Measurements from ENCODE around the gene SLC33A1. TPM values are rescaled to one million over a fixed set of nuclear protein-coding genes. Genes with fewer than 3 reads are reported as not detected.

The SLC33A1 gene
- total and polyA plus RNA-seq, 2 of the 13 experiments (the other 11 are each of a cell fraction or from before 2014, with no cell fraction given): 20.0 to 32.1 TPM

DNA sequence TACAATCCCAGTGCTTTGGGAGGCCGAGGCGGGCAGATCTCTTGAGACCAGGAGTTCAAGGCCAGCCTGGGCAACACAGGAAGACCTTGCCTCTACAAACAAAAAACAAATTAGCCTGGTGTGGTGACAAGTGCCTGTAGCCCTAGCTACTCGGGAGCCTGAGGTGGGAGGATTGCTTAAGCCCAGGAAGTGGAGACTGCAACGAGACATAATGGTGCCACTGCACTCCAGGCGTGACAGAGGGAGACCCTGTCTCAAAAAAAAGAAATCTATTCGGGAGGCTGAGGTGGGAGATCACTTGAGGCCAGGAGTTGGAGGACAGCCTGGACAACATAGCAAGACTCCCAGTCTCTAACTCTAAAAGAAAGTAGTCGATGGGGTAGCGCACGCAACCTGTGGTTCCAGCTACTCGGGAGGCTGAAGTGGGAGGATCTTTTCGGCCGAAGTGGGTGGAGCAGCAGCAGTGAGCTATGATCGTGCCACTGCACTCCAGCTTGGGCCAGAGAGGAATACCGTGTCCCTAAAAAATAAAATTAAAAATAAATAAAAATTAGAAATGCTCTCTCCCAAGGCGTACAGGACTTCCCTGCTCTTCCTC, 48.9 kb downstream of the SLC33A1 start:
- intact Hi-C loops (cut with micrococcal nuclease; ENCODE audit: unreplicated experiment): no loop called here
- Histone ChIP-seq H4K20me1 (ENCODE audit: insufficient read depth, low read length) (no peaks in the 10 kb centered on the region), H3K4me3 (replicated peaks in 1 of 3; ENCODE audit: insufficient read depth in 1 of 3, low read depth in 2 of 3, low read length in 3 of 3) (peak overlapping the region; percentile 87 to 95 (median 94)), H3K9me3 (ENCODE audit: low read length) (no peaks in the 10 kb centered on the region), H3K9ac (ENCODE audit: insufficient read depth, low read depth, low read length) (peak overlapping the region; percentile 92), H3K4me1 (ENCODE audit: insufficient read depth, low read length) (peaks cover 18% of the 10 kb centered on the region), H3K79me2 (ENCODE audit: insufficient read depth, low read length) (no peaks in the 10 kb centered on the region), H3K27ac (ENCODE audit: extremely low read length, insufficient read depth, low read length) (peak overlapping the region; percentile 89), H2AFZ (ENCODE audit: low read length) (no peak overlapping the region), H3K4me2 (ENCODE audit: low read depth, low read length) (peak overlapping the region; percentile 94), H3K36me3 (replicated peaks in 1 of 2; ENCODE audit: control insufficient read depth in 1 of 2, insufficient read depth in 2 of 2, low read length in 2 of 2) (peaks cover 0 to under 1% of the 10 kb centered on the region in 2 experiments; a peak in 2 of 5 replicates), H3K27me3 (ENCODE audit: control insufficient read depth in 1 of 2, insufficient read depth in 2 of 2, low read length in 2 of 2) (no peaks in the 10 kb centered on the region)
- POLR2A ChIA-PET: interaction anchor here (0.6 to 2.4 kb wide), 17 partner anchors 9 to 1283 kb away, joined by 3 to 38 read pairs (median 4); partner anchors contain the start of genes GMPS, PLCH1 and SLC33A1
- CTCF ChIA-PET (ENCODE audit: low intra/inter-chr PET ratio, low total read pairs): interaction anchor here (1.2 kb wide), 1 partner anchor 65 kb away, joined by 3 read pairs; the partner anchor contains the start of gene GMPS
- in situ Hi-C loops (cut with HindIII; ENCODE audit: extremely low pct_ligation_motif_present, low pct_unique_long_range_greater_than_20kb): loop anchor here (5.0 kb wide), 1 partner anchor 57 kb away; no protein-coding TSS in a partner anchor
- WGBS (ENCODE audit: low lambda C conversion rate): 5% methylated on average over 14 of the region's 15 CpGs
- FAIRE-seq: peak; percentile 86
- peak; percentile 77 for ATAC-seq
- BruUV-seq (replicated peaks): no TSS peak
- peak; percentile 75 for DNase-seq (ENCODE audit: low spot score)
- TF ChIP-seq, protein P1, sequence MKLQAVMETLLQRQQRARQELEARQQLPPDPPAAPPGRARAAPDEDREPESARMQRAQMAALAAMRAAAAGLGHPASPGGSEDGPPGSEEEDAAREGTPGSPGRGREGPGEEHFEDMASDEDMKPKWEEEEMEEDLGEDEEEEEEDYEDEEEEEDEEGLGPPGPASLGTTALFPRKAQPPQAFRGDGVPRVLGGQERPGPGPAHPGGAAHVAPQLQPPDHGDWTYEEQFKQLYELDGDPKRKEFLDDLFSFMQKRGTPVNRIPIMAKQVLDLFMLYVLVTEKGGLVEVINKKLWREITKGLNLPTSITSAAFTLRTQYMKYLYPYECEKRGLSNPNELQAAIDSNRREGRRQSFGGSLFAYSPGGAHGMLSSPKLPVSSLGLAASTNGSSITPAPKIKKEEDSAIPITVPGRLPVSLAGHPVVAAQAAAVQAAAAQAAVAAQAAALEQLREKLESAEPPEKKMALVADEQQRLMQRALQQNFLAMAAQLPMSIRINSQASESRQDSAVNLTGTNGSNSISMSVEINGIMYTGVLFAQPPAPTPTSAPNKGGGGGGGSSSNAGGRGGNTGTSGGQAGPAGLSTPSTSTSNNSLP (IDR thresholded peaks at IDR 0.05; ENCODE audit: low read depth, low read length): no peak
- TF ChIP-seq PHF21A (CRISPR knock-in tag; IDR thresholded peaks at IDR 0.05): peak; percentile 30; the same call in 1 of the 2 replicates
- TF ChIP-seq, protein P2, sequence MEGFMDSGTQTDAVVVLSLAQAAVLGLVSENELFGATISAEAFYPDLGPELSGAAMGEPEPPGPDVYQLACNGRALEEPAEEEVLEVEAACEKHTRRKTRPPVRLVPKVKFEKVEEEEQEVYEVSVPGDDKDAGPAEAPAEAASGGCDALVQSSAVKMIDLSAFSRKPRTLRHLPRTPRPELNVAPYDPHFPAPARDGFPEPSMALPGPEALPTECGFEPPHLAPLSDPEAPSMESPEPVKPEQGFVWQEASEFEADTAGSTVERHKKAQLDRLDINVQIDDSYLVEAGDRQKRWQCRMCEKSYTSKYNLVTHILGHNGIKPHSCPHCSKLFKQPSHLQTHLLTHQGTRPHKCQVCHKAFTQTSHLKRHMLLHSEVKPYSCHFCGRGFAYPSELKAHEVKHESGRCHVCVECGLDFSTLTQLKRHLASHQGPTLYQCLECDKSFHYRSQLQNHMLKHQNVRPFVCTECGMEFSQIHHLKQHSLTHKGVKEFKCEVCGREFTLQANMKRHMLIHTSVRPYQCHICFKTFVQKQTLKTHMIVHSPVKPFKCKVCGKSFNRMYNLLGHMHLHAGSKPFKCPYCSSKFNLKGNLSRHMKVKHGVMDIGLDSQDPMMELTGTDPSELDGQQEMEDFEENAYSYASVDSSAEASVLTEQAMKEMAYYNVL (CRISPR knock-in tag; IDR thresholded peaks at IDR 0.05; ENCODE audit: borderline replicate concordance): no peak
- 0 out of 2 replicates have a peak, but pooled peaks have one; percentile 9 for TF ChIP-seq CCDC6 (CRISPR knock-in tag; IDR thresholded peaks at IDR 0.05)
- peak; percentile 84 for TF ChIP-seq CEBPG (CRISPR knock-in tag; IDR thresholded peaks at IDR 0.05)
- TF ChIP-seq CREM (IDR thresholded peaks at IDR 0.05): peak; percentile 36; the same call in 1 of the 2 replicates
- TF ChIP-seq CREM (CRISPR knock-in tag; IDR thresholded peaks at IDR 0.05): no peak
- TF ChIP-seq ZMYM2 (CRISPR knock-in tag; IDR thresholded peaks at IDR 0.05): peak; percentile 56
- TF ChIP-seq, protein P3, sequence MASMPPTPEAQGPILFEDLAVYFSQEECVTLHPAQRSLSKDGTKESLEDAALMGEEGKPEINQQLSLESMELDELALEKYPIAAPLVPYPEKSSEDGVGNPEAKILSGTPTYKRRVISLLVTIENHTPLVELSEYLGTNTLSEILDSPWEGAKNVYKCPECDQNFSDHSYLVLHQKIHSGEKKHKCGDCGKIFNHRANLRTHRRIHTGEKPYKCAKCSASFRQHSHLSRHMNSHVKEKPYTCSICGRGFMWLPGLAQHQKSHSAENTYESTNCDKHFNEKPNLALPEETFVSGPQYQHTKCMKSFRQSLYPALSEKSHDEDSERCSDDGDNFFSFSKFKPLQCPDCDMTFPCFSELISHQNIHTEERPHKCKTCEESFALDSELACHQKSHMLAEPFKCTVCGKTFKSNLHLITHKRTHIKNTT (CRISPR knock-in tag; IDR thresholded peaks at IDR 0.05): no peak
- peak in 1 of 2 experiments; percentile 44; a peak in 1 of 4 replicates for TF ChIP-seq EP300 (IDR thresholded peaks at IDR 0.05; ENCODE audit: low read depth in 2 of 2, low read length in 2 of 2)
- no peak; the same call in 1 of the 2 replicates for TF ChIP-seq EP300 (CRISPR knock-in tag; IDR thresholded peaks at IDR 0.05; ENCODE audit: borderline replicate concordance)
- peak; percentile 77 for TF ChIP-seq HNF4A (CRISPR knock-in tag; IDR thresholded peaks at IDR 0.05)
- TF ChIP-seq SPEN (CRISPR knock-in tag; IDR thresholded peaks at IDR 0.05; ENCODE audit: low read depth): no peak
- TF ChIP-seq ZNF121 (CRISPR knock-in tag; IDR thresholded peaks at IDR 0.05): peak; percentile 99
- no peak; the same call in 1 of the 2 replicates for TF ChIP-seq ZNF460 (CRISPR knock-in tag; IDR thresholded peaks at IDR 0.05; ENCODE audit: borderline replicate concordance)
- TF ChIP-seq, protein P4, sequence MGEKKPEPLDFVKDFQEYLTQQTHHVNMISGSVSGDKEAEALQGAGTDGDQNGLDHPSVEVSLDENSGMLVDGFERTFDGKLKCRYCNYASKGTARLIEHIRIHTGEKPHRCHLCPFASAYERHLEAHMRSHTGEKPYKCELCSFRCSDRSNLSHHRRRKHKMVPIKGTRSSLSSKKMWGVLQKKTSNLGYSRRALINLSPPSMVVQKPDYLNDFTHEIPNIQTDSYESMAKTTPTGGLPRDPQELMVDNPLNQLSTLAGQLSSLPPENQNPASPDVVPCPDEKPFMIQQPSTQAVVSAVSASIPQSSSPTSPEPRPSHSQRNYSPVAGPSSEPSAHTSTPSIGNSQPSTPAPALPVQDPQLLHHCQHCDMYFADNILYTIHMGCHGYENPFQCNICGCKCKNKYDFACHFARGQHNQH (CRISPR knock-in tag; IDR thresholded peaks at IDR 0.05): 0 out of 2 replicates have a peak, but pooled peaks have one; percentile 18
- TF ChIP-seq NR2C2 (CRISPR knock-in tag; IDR thresholded peaks at IDR 0.05; ENCODE audit: borderline replicate concordance): no peak
- TF ChIP-seq ZNF264 (CRISPR knock-in tag; IDR thresholded peaks at IDR 0.05): 0 out of 2 replicates have a peak, but pooled peaks have one; percentile 38
